ENCODE measurements around the gene PAF1.

Gene PAF1

DNA sequence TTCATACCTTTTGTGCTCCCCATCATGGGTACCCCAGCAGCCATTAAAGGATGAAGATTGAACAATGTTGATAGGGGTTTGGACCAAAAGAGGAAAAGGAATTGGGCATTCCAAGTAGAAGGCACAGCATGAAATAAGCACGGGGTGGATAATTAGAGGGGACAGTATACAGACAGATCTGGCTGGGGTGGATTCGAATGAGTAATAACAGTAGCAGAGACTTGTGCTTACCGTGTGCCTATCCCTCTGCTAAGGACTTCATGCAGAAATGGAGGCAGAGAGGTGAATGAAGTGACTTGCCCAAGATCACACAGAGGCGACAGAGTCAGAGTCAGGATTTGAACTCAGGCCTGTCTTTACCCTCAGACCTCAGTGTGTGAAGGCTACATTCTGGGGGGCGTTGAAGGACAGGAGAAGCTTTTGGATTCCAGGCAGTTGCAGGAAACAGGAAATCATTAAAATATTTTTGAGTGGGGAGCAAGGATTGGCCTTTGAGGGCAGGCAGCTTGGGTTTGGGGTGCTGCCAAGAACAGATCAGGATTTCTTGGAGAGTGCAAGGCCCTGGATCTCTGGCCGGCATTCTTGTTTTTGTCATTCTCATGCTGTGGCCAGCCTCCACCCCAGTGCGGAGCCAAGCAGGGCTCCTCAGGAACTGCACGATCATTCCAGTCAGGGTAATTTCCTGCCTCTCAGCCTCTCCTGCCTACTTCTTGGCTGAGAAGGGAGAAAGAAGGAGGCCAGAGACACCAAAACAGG is 18.7 kb downstream of the PAF1 start:
- peak; percentile 94 for ATAC-seq
- TF ChIP-seq SNAI2 (CRISPR knock-in tag; IDR thresholded peaks at IDR 0.05): no peak
- TF ChIP-seq ZNF565 (CRISPR knock-in tag; conservative IDR thresholded peaks at IDR 0.05; ENCODE audit: low read depth): no peak
- TF ChIP-seq CSDC2 (CRISPR knock-in tag; IDR thresholded peaks at IDR 0.05): no peak
- TF ChIP-seq GLIS3 (CRISPR knock-in tag; IDR thresholded peaks at IDR 0.05): no peak
- no peak for TF ChIP-seq ZC3H10 (CRISPR knock-in tag; IDR thresholded peaks at IDR 0.05)
- TF ChIP-seq ZNF70 (CRISPR knock-in tag; IDR thresholded peaks at IDR 0.05): no peak
- no peak for TF ChIP-seq RARB (CRISPR knock-in tag; IDR thresholded peaks at IDR 0.05)
- TF ChIP-seq PPARA (CRISPR knock-in tag; IDR thresholded peaks at IDR 0.05; ENCODE audit: borderline replicate concordance): no peak
- TF ChIP-seq ESRRG (CRISPR knock-in tag; IDR thresholded peaks at IDR 0.05): no peak
- TF ChIP-seq, protein P1, sequence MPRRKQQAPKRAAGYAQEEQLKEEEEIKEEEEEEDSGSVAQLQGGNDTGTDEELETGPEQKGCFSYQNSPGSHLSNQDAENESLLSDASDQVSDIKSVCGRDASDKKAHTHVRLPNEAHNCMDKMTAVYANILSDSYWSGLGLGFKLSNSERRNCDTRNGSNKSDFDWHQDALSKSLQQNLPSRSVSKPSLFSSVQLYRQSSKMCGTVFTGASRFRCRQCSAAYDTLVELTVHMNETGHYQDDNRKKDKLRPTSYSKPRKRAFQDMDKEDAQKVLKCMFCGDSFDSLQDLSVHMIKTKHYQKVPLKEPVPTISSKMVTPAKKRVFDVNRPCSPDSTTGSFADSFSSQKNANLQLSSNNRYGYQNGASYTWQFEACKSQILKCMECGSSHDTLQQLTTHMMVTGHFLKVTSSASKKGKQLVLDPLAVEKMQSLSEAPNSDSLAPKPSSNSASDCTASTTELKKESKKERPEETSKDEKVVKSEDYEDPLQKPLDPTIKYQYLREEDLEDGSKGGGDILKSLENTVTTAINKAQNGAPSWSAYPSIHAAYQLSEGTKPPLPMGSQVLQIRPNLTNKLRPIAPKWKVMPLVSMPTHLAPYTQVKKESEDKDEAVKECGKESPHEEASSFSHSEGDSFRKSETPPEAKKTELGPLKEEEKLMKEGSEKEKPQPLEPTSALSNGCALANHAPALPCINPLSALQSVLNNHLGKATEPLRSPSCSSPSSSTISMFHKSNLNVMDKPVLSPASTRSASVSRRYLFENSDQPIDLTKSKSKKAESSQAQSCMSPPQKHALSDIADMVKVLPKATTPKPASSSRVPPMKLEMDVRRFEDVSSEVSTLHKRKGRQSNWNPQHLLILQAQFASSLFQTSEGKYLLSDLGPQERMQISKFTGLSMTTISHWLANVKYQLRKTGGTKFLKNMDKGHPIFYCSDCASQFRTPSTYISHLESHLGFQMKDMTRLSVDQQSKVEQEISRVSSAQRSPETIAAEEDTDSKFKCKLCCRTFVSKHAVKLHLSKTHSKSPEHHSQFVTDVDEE (CRISPR knock-in tag; IDR thresholded peaks at IDR 0.05): no peak
- TF ChIP-seq ZFP30 (CRISPR knock-in tag; IDR thresholded peaks at IDR 0.05): no peak
- no peak for TF ChIP-seq TOX (CRISPR knock-in tag; IDR thresholded peaks at IDR 0.05; ENCODE audit: borderline replicate concordance)
- no peak for TF ChIP-seq ISL1 (CRISPR knock-in tag; IDR thresholded peaks at IDR 0.05)
- TF ChIP-seq CREB5 (CRISPR knock-in tag; IDR thresholded peaks at IDR 0.05; ENCODE audit: low read depth): no peak
- TF ChIP-seq BACH2 (CRISPR knock-in tag; IDR thresholded peaks at IDR 0.05; ENCODE audit: borderline replicate concordance): no peak
- TF ChIP-seq ZFP3 (CRISPR knock-in tag; IDR thresholded peaks at IDR 0.05): no peak
- TF ChIP-seq PATZ1 (CRISPR knock-in tag; IDR thresholded peaks at IDR 0.05; ENCODE audit: borderline replicate concordance): no peak
- no peak for TF ChIP-seq ARNTL (CRISPR knock-in tag; IDR thresholded peaks at IDR 0.05; ENCODE audit: borderline replicate concordance, low read depth)

GRCh38 chr19:39370735-39371134 is 20.2 kb downstream of the PAF1 start:
- TF ChIP-seq PPARA (CRISPR knock-in tag; IDR thresholded peaks at IDR 0.05; ENCODE audit: borderline replicate concordance) (no peak), TCF4 (CRISPR knock-in tag; IDR thresholded peaks at IDR 0.05; ENCODE audit: borderline replicate concordance) (no peak), CREB5 (CRISPR knock-in tag; IDR thresholded peaks at IDR 0.05; ENCODE audit: low read depth) (no peak), GLIS3 (CRISPR knock-in tag; IDR thresholded peaks at IDR 0.05) (no peak), SNAI2 (CRISPR knock-in tag; IDR thresholded peaks at IDR 0.05) (no peak), ESRRG (CRISPR knock-in tag; IDR thresholded peaks at IDR 0.05) (no peak), RARB (CRISPR knock-in tag; IDR thresholded peaks at IDR 0.05) (no peak), PATZ1 (CRISPR knock-in tag; IDR thresholded peaks at IDR 0.05; ENCODE audit: borderline replicate concordance) (no peak), ARNTL (CRISPR knock-in tag; IDR thresholded peaks at IDR 0.05; ENCODE audit: borderline replicate concordance, low read depth) (no peak), ZC3H10 (CRISPR knock-in tag; IDR thresholded peaks at IDR 0.05) (no peak), ZFP30 (CRISPR knock-in tag; IDR thresholded peaks at IDR 0.05) (no peak), OSR1 (CRISPR knock-in tag; IDR thresholded peaks at IDR 0.05) (no peak), CSDC2 (CRISPR knock-in tag; IDR thresholded peaks at IDR 0.05) (no peak)
- TF ChIP-seq, protein P1 (CRISPR knock-in tag; IDR thresholded peaks at IDR 0.05): no peak
- TF ChIP-seq, protein P2, sequence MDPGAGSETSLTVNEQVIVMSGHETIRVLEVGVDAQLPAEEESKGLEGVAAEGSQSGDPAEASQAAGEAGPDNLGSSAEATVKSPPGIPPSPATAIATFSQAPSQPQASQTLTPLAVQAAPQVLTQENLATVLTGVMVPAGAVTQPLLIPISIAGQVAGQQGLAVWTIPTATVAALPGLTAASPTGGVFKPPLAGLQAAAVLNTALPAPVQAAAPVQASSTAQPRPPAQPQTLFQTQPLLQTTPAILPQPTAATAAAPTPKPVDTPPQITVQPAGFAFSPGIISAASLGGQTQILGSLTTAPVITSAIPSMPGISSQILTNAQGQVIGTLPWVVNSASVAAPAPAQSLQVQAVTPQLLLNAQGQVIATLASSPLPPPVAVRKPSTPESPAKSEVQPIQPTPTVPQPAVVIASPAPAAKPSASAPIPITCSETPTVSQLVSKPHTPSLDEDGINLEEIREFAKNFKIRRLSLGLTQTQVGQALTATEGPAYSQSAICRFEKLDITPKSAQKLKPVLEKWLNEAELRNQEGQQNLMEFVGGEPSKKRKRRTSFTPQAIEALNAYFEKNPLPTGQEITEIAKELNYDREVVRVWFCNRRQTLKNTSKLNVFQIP (CRISPR knock-in tag; IDR thresholded peaks at IDR 0.05; ENCODE audit: borderline replicate concordance, low read depth): no peak
- ATAC-seq: no peak
